IgD-negative memory B cell (primary cell): ENCODE measurements around the gene MYH9. TPM values are rescaled to one million over a fixed set of nuclear protein-coding genes. Genes with fewer than 3 reads are reported as not detected.

ENCODE experiments used
- H3K27ac Mint-ChIP-seq, 3 donors: one replicate each; pipeline ENCODE4 v1.8.0; 2020 to 2022; ENCODE audit warnings: mild to moderate bottlenecking in 3 of 3, mixed read lengths in 3 of 3, moderate library complexity in 1 of 3
- H3K27me3 Mint-ChIP-seq: one replicate; pipeline ENCODE4 v1.8.0; 2021; ENCODE audit warnings: mixed read lengths
- H3K36me3 Mint-ChIP-seq: one replicate; pipeline ENCODE4 v1.8.0; 2020; ENCODE audit warnings: mild to moderate bottlenecking, mixed read lengths
- H3K4me1 Mint-ChIP-seq, 3 donors: one replicate each; pipeline ENCODE4 v1.8.0; 2020 to 2022; ENCODE audit warnings: mixed read lengths in 3 of 3, mild to moderate bottlenecking in 1 of 3
- H3K4me3 Mint-ChIP-seq, 4 donors: one replicate each; pipeline ENCODE4 v1.8.0; 2020 to 2022; ENCODE audit warnings: mild to moderate bottlenecking in 4 of 4, mixed read lengths in 4 of 4, moderate library complexity in 3 of 4
- H3K9me3 Mint-ChIP-seq, 3 donors: one replicate each; pipeline ENCODE4 v1.8.0; 2020 to 2021; ENCODE audit warnings: mixed read lengths in 3 of 3, mild to moderate bottlenecking in 1 of 3
- polyA plus RNA-seq: library from polyadenylated mRNA; unstranded; fragments of 300-500 nt; fragmentation: Illumina TruSeq; gene quantifications from one replicate; pipeline ENCODE4 v1.2.3, GENCODE V29; 2021

The MYH9 gene
- polyA plus RNA-seq, 1 donor from 2014 or later = 231 TPM

DNA sequence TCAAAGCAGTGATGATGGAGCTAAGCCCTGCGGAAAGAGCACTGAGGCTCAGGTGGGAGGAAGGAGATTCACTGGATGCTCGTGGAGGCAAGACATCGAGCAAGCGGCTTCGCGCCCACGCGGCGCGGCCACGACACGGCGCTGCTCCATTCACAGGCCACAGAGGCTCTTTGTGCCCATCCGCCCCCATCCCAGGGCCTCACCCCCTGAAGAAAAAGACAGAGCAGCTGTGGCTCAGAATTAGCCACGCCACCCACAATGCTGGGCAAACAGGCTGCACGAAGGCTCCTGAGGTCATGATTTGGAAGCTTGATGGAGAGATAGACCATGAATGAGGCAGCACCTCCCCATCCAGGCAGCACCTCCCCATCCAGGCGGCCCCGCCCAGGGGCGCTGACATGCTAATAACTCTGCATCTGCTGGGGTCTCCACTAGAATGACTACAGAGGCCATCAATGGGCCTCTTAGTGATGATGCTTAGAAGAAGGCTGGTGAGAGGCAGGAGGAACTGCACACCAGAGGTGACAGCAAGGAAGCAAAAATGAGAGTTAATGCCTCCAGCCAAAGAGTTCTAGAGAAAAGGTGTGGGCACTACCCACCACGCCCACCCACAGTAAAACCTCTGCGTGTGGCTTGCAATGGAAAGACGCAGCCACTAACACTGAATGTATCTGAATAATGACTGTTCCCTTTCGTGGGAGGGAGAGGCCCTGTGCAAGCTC lies 43.5 kb downstream of the MYH9 start:
- Mint-ChIP-seq H3K27ac (peak overlapping the region; percentile 52 to 87 (median 76)), H3K9me3 (no peaks in the 10 kb centered on the region), H3K4me1 (peaks cover 17 to 32% (median 24%) of the 10 kb centered on the region in 3 donors), H3K27me3 (no peaks in the 10 kb centered on the region), H3K4me3 (peak overlapping the region in 1 of 4 donors; percentile 49), H3K36me3 (no peaks in the 10 kb centered on the region)

DNA sequence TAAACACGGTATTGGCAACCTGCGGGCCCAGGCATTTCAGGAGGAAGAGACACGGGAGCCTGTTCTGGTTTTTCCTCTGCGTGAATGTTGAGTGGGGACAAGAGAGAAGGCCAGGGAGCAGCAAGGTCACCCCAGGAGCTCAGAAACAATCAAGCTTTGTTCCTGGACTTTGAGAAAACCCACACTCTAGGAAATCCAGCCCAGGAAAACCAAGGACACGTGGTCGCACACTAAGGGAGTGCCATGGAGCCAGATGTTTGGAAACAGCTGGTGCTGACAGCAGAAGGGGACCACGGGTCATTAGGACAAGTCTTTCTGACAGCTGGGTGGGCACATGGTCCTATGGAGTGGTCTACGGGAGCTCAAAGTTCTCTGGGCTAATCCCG lies 44.1 kb downstream of the MYH9 start:
- Mint-ChIP-seq H3K4me1 (peaks cover 14 to 32% (median 19%) of the 10 kb centered on the region in 3 donors), H3K9me3 (no peaks in the 10 kb centered on the region), H3K36me3 (no peaks in the 10 kb centered on the region), H3K27ac (peak overlapping the region in 1 of 3 donors; percentile 87), H3K4me3 (no peak overlapping the region), H3K27me3 (no peaks in the 10 kb centered on the region)

DNA sequence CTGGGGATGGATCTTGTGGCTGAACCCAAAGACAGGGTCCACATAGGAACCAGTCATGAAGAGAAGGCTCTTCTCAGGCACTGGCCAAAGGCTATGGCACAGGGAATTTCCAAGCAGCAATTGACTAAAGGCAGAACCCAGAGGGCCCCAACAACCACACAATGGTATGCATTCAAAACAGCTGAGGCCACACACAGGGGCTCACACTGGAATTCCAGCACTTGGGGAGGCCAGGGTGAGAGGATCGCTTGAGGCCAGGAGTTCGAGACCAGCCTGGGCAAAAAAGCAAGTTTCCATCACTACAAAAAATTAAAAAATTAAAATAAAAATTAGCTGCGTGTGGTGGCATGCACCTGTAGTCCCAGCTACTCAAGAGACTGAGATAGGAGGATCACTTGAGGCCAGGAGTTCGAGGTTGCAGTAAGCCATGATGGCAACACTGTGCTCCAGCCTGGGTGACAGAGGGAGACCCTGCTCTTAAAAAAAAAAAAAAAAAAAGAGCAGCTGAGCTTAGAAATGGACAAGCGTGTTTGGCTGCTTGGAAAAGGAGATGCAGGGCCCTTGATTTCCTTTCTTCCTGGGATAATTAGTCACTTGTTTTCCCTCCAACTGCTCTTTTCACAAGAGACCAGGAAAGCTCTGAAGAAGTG lies 44.6 kb downstream of the MYH9 start:
- H3K4me1 Mint-ChIP-seq = peaks cover 16 to 34% (median 19%) of the 10 kb centered on the region in 3 donors
- peak overlapping the region in 2 of 3 donors; percentile 86 to 87 for H3K27ac Mint-ChIP-seq
- no peaks in the 10 kb centered on the region for H3K9me3 Mint-ChIP-seq
- H3K4me3 Mint-ChIP-seq = no peak overlapping the region
- no peaks in the 10 kb centered on the region for H3K27me3 Mint-ChIP-seq
- H3K36me3 Mint-ChIP-seq = no peaks in the 10 kb centered on the region

DNA sequence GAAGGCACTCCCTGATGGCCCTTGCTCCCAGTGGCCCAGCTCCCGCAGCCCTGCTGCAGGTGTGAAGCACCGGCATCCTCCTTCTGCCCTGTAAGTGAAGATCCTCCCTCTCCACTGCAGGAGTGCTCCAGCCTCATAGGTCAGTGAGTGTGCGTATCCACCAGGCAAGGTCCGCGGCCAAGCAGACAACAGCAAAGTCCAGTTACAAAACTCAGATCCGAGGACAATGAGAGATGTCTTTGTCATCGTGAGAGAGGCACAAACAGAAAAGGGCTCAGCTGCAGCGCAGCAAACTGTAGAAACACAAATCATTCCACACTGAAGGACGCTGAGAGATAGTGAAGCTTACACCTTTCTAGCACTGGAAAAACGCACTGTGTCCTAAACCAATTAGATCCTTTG lies 46.1 kb downstream of the MYH9 start:
- Mint-ChIP-seq H3K36me3 (no peaks in the 10 kb centered on the region), H3K27ac (peak overlapping the region; percentile 64 to 78 (median 78)), H3K27me3 (no peaks in the 10 kb centered on the region), H3K4me3 (no peak overlapping the region), H3K4me1 (peaks cover 22 to 46% (median 31%) of the 10 kb centered on the region in 3 donors), H3K9me3 (no peaks in the 10 kb centered on the region)

DNA sequence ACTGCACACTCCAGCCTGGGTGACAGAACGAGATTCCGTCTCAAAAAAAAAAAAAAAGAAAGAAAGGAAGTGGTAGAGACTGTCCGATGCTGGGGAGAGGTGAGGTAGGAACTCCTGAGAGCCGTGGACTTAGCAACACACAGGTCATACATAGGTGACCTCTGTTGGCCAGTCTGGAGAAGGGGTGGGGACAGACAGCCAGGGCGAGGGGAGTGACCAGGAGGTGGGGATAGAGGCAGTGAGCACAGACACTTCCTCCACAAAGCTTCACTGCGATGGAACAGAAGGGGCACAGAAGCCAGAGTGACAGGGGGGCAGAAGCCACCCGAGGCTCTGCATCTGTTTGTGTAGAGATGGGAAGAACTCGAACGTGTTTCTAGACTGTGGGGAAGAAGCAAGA lies 47.1 kb downstream of the MYH9 start:
- H3K4me3 Mint-ChIP-seq = no peak overlapping the region
- H3K4me1 Mint-ChIP-seq = peaks cover 27 to 53% (median 36%) of the 10 kb centered on the region in 3 donors
- no peaks in the 10 kb centered on the region for H3K27me3 Mint-ChIP-seq
- H3K36me3 Mint-ChIP-seq = no peaks in the 10 kb centered on the region
- H3K9me3 Mint-ChIP-seq = no peaks in the 10 kb centered on the region
- peak overlapping the region in 2 of 3 donors; percentile 65 to 78 for H3K27ac Mint-ChIP-seq

DNA sequence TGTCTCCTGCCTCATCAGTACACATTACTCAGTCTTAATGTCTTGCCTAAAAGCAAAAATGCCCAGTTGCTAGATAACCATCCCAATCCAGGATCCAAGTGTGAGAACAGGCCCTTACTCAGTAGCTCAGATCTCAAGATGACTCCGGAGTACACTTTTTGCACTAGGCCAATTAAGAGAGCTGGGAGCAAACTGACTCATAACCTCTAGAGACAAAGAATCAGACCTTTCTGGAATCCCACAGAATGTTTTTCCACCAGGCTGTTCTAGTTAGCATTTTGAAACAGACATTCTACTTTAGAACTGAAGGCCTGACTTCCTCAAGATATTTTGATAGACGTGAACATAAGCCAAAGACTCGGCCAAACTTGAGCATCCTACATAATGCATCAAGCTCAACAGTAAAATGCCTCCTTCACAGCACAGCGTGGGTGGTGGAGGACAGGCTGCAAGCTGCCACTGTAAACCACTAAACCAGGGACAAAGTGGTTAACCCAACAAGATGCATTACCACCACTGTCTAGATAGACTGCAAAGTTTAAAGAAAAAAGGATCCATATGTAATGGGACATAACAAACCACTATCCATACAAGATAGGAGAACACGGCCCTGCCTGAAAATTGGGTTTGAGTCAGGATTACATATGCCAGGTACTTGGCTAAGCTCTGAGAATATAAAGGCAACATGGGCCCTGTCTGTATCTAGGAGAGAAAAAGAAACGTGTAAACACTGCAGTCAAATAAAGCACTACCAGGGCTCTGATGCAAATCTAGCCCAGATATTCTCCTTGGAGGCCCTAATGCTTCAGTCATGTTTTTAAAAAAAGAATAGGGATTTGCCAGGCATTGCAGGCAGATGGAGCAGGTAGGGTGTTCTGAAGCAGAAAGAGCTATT lies 48.3 kb downstream of the MYH9 start:
- H3K27ac Mint-ChIP-seq = peak overlapping the region; percentile 67 to 94 (median 93)
- no peaks in the 10 kb centered on the region for H3K9me3 Mint-ChIP-seq
- no peaks in the 10 kb centered on the region for H3K36me3 Mint-ChIP-seq
- peak overlapping the region in 2 of 4 donors; percentile 23 to 61 for H3K4me3 Mint-ChIP-seq
- no peaks in the 10 kb centered on the region for H3K27me3 Mint-ChIP-seq
- H3K4me1 Mint-ChIP-seq = peaks cover 34 to 58% (median 42%) of the 10 kb centered on the region in 3 donors

DNA sequence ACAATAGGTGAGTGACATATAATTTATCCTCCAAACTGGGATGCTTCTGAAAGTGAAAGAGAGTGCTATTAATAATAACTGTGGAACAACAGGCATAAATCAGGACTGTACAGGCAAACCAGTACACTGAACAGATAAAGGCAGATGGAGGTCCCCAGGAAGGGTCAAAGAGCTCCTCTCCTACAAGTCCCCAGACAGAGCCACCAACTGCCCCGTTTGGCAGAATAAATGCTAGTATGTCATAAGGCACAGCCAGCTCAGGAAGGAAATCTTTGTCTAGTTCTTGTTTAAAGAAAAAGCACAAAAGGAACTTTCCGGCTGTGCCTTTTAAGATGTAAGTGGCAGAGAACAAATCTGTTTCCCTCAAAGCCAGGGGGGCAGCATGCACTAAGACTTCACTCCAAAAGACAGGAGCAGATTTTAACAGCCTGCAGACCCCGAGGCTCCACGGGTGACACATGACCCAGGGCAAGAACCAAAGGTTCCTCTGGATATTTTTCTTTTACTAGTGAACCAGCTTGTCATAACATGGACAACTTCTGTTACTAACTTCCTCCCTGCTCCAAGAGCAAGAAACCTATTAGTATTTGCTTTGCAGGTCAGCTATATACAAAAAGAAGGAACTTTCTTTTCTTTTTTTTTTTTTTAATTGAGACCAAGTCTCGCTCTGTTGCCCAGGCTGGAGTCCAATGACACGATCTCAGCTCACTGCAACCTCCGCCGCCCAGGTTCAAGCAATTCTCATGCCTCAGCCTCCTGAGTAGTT lies 50.2 kb downstream of the MYH9 start:
- H3K4me1 Mint-ChIP-seq = peaks cover 51 to 70% (median 58%) of the 10 kb centered on the region in 3 donors
- peak overlapping the region; percentile 33 to 89 (median 88) for H3K27ac Mint-ChIP-seq
- peak overlapping the region in 3 of 4 donors; percentile 56 to 87 (median 64) for H3K4me3 Mint-ChIP-seq
- peaks cover 1% of the 10 kb centered on the region for H3K36me3 Mint-ChIP-seq
- no peaks in the 10 kb centered on the region for H3K9me3 Mint-ChIP-seq
- no peaks in the 10 kb centered on the region for H3K27me3 Mint-ChIP-seq

DNA sequence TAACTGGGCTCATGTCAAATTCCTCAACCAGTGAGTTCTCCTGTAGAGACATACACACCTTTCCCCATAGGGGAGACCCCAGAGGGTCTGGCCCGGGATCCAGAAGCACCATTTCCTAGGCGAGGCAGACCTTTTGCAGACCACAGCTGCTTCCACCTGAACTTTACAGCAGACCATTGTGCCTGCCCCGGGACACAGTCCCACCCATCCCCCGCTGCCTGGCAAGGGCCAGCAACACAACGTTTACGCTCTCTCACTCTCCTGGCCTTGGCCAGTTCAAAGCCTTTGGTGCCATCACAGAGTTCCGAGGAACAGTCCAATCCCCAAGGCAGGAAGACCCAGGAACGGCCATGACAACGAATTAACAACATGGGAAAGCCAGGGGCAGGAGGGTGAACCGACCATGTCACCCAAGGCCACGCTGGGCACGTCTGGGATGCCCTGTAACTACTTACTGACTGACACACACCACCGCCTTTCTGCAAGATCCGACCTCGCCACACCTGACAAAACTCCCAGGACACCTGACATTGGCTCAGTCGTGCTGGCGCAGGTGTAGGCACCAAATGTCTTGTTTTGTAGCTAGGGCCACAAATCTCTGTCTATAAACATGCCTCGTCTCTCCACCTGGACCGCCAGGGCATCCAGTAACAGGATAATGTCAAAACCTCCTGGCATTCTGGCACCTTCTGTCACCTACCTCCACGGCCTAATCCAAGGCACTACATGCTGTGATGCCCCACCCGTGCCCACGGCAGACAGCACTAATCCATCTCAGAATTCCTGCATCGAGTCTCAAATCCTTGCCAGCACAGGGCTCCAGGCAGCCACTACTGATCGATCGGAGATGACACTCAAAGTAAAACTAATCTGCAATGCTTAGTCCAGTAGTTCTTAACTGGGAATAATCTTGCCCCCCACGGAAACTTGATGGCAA lies 51.3 kb downstream of the MYH9 start:
- Mint-ChIP-seq H3K27ac (peak overlapping the region; percentile 33 to 89 (median 88)), H3K36me3 (peaks cover 3% of the 10 kb centered on the region), H3K4me1 (peaks cover 61 to 75% (median 63%) of the 10 kb centered on the region in 3 donors), H3K4me3 (peak overlapping the region in 3 of 4 donors; percentile 64 to 88 (median 83)), H3K27me3 (no peaks in the 10 kb centered on the region), H3K9me3 (no peaks in the 10 kb centered on the region)

DNA sequence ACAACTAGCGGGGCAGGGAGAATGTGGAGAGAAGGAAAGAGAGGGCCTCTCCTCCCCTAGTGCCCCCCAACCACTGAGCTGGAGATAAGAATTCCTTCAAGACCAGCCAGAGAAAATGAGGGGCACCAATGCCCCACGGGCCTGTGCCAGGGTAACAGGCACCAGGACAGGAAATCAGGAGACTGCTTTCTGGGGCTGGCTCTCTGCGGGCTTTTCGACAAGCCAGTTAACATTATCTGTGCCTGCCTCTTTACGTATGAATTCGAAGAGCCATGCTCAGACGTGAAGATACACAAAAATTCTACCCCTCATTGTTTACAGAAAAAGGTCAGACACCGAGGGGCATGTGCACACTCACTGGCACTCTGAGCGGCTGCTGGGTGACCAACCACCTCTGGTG lies 52.1 kb downstream of the MYH9 start:
- peaks cover 65 to 81% (median 69%) of the 10 kb centered on the region in 3 donors for H3K4me1 Mint-ChIP-seq
- H3K36me3 Mint-ChIP-seq = peaks cover 3% of the 10 kb centered on the region
- H3K27ac Mint-ChIP-seq = peak overlapping the region; percentile 59 to 89 (median 82)
- H3K4me3 Mint-ChIP-seq = peak overlapping the region in 2 of 4 donors; percentile 24 to 93
- no peaks in the 10 kb centered on the region for H3K9me3 Mint-ChIP-seq
- H3K27me3 Mint-ChIP-seq = no peaks in the 10 kb centered on the region

DNA sequence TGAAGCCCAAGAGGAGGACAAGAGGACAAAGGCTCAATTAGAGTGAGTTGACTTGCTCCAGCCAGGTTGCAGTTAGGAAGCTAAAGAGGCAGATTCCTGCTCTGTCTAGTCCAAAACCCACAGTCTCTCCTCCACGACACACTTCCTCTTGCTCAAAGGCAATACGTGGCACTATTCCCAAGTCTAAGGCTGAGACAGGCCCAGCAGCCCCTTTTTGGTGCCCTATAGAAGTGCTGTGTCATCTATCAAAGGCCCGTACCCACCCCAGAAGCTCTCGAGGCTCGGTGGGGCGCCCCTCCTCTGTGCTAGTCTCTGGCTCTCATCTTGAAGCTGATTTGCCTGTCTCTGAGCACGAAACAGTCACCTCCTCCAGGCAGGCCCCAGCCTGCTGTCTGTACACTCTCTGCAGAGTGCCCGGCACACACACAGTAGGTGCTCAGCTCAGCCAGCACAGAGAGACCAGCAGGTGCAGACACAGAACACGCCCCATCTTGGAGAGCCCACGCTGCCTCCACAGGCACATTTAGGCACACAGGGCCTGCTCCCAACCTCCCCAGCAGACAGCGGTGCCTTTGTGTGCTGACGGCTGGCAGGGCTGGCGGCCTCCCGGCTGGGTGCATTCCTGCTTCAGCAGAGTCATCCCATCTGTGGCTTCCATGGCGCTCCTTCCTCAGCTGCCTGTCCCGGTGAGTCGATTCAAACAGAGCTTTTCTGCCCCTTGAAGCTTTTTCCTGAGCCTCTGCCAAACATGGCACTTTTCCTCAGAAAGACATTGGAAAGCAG lies 52.8 kb downstream of the MYH9 start:
- peak overlapping the region; percentile 82 to 98 (median 90) for H3K27ac Mint-ChIP-seq
- H3K4me3 Mint-ChIP-seq = peak overlapping the region in 3 of 4 donors; percentile 85 to 93 (median 88)
- peaks cover 64 to 86% (median 75%) of the 10 kb centered on the region in 3 donors for H3K4me1 Mint-ChIP-seq
- no peaks in the 10 kb centered on the region for H3K27me3 Mint-ChIP-seq
- peaks cover 3% of the 10 kb centered on the region for H3K36me3 Mint-ChIP-seq
- H3K9me3 Mint-ChIP-seq = no peaks in the 10 kb centered on the region

DNA sequence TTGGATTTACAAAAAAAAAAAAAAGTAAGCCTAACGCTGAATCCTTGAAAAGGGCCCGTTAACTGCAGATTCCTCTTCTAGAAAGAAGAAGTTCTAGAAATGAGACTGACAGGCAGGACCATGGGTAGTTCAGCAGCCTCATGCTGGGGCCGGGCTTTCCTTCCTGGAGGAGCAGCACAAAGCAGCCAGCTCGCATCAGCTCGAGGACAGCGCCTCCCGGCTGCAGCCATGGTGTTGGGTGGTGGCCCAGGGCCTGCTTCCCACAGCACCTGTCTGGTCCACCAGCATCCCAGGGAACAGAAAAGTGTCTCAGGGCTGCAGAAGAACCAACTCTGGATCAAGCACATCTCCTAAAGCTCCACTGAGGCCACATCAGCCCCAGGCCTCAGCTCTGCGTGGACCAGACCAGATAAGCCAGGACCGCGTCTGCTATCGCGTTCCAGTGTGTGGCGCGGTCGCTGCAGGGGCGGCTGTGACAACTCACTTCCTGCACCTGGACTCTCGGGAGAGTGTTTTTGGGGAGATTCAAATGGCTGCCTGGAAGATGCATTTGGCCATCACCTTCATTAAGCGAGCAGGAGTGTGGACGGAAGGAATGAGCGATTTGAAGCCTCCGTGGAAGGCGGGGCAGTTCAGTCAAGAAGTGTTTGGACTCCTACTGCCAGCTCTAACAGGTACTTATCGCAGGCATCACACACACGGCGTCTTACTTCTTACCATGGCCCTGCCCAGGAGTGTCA lies 53.5 kb downstream of the MYH9 start:
- peak overlapping the region in 3 of 4 donors; percentile 85 to 93 (median 88) for H3K4me3 Mint-ChIP-seq
- peaks cover 68 to 89% (median 79%) of the 10 kb centered on the region in 3 donors for H3K4me1 Mint-ChIP-seq
- H3K27ac Mint-ChIP-seq = peak overlapping the region; percentile 90 to 98 (median 96)
- peaks cover 3% of the 10 kb centered on the region for H3K36me3 Mint-ChIP-seq
- no peaks in the 10 kb centered on the region for H3K9me3 Mint-ChIP-seq
- H3K27me3 Mint-ChIP-seq = no peaks in the 10 kb centered on the region

DNA sequence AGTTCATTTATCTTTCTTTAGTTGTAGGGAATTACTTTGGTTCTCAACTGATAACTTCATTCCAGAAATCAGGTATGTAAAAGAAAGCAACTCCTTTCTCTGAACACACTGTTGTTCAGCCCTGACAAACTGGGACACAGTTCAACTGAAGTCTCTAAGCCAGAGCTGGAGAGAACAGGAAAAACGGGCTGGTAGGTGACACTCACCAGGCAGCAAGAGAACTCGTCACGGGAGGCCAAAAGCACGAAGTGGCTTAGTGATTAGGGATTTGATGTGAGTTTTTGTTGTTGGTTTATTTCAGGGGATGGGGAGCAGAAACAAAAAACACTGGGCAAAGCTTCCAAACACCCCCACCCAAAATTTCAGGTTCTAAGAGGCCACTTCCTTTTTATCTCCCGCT lies 54.1 kb downstream of the MYH9 start:
- Mint-ChIP-seq H3K27me3 (no peaks in the 10 kb centered on the region), H3K4me3 (peak overlapping the region; percentile 34 to 97 (median 89)), H3K36me3 (peaks cover 3% of the 10 kb centered on the region), H3K9me3 (no peaks in the 10 kb centered on the region), H3K4me1 (peaks cover 74 to 89% (median 82%) of the 10 kb centered on the region in 3 donors), H3K27ac (peak overlapping the region; percentile 90 to 98 (median 96))
